Measurements from ENCODE around the gene TENM4.

TENM4 gene

DNA sequence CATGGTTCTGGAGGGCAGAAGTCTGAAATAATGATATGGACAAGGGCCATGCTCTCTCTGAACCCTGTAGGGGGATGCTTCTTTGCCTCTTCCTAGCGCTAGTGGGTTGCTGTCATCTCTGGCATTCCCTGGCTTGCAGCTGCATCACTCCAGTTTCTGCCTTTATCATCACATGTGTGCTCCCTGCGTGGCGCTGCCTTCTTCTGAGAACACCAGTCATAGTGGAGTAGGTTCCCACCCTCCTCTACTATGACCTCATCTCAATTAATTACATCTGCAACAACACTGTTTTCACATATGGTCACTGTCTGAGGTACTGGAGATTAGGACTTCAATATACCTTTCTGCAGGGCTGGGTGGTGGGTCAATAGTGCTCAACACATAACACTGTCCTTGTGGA, 463.8 kb downstream of the TENM4 start:
- CTCF ChIA-PET = interaction anchor here (0.7 kb wide), 1 partner anchor 128 kb away, joined by 3 read pairs; no protein-coding TSS in a partner anchor
- POLR2A ChIA-PET = no interaction called here
- no peaks in the 10 kb centered on the region for H3K4me1 ChIP-seq (ENCODE audit: control insufficient read depth, insufficient read depth, low read length)
- no peaks in the 10 kb centered on the region for H3K9me3 ChIP-seq (ENCODE audit: control insufficient read depth, insufficient read depth, low read depth, low read length)
- TF ChIP-seq, protein P1, sequence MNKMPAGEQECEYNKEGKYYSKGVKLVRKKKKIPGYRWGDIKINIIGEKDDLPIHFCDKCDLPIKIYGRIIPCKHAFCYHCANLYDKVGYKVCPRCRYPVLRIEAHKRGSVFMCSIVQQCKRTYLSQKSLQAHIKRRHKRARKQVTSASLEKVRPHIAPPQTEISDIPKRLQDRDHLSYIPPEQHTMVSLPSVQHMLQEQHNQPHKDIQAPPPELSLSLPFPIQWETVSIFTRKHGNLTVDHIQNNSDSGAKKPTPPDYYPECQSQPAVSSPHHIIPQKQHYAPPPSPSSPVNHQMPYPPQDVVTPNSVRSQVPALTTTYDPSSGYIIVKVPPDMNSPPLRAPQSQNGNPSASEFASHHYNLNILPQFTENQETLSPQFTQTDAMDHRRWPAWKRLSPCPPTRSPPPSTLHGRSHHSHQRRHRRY (tag by site-specific recombination; IDR thresholded peaks at IDR 0.05) = no peak
- TF ChIP-seq ZNF184 (tag by site-specific recombination; IDR thresholded peaks at IDR 0.05) (no peak), SP7 (tag by site-specific recombination; IDR thresholded peaks at IDR 0.05) (no peak), ZNF426 (tag by site-specific recombination; IDR thresholded peaks at IDR 0.05) (no peak), ZNF132 (tag by site-specific recombination; IDR thresholded peaks at IDR 0.05; ENCODE audit: borderline replicate concordance) (no peak), ZNF600 (tag by site-specific recombination; IDR thresholded peaks at IDR 0.05) (no peak), ZBTB20 (tag by site-specific recombination; IDR thresholded peaks at IDR 0.05) (no peak)
- TF ChIP-seq, protein P2, sequence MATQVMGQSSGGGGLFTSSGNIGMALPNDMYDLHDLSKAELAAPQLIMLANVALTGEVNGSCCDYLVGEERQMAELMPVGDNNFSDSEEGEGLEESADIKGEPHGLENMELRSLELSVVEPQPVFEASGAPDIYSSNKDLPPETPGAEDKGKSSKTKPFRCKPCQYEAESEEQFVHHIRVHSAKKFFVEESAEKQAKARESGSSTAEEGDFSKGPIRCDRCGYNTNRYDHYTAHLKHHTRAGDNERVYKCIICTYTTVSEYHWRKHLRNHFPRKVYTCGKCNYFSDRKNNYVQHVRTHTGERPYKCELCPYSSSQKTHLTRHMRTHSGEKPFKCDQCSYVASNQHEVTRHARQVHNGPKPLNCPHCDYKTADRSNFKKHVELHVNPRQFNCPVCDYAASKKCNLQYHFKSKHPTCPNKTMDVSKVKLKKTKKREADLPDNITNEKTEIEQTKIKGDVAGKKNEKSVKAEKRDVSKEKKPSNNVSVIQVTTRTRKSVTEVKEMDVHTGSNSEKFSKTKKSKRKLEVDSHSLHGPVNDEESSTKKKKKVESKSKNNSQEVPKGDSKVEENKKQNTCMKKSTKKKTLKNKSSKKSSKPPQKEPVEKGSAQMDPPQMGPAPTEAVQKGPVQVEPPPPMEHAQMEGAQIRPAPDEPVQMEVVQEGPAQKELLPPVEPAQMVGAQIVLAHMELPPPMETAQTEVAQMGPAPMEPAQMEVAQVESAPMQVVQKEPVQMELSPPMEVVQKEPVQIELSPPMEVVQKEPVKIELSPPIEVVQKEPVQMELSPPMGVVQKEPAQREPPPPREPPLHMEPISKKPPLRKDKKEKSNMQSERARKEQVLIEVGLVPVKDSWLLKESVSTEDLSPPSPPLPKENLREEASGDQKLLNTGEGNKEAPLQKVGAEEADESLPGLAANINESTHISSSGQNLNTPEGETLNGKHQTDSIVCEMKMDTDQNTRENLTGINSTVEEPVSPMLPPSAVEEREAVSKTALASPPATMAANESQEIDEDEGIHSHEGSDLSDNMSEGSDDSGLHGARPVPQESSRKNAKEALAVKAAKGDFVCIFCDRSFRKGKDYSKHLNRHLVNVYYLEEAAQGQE (tag by site-specific recombination; IDR thresholded peaks at IDR 0.05) = peak; percentile 30; the same call in 1 of the 2 replicates
- no peak overlapping the region for H3K4me3 ChIP-seq (ENCODE audit: low read depth, low read length)
- H3K27ac ChIP-seq (ENCODE audit: extremely low read depth, low read depth, low read length) = no peak overlapping the region
- no peaks in the 10 kb centered on the region for H3K36me3 ChIP-seq (ENCODE audit: control insufficient read depth in 2 of 2, insufficient read depth in 1 of 2, low read length in 2 of 2)

DNA sequence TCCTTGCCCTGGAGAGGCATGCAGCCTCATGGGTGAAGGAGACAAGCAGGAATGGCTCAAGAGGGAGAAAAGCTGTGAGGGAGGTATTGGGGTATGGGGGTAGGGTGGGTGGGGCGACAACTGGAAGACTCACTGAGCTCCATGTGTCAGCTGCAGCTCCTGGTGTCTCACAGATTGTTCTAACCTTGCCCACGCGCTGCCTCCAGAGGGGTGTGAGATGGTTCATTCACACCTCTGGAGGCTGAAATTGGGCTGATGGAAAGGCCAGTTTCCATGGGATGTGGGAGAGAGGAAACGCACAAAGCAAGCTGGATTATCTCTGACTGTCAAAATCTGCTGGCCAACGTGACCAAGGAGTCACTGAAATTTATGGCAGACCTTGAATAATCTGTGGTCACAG, 465.7 kb downstream of the TENM4 start:
- ChIA-PET POLR2A (no interaction called here), CTCF (no interaction called here)
- no peaks in the 10 kb centered on the region for H3K4me1 ChIP-seq (ENCODE audit: control insufficient read depth, insufficient read depth, low read length)
- no peaks in the 10 kb centered on the region for H3K9me3 ChIP-seq (ENCODE audit: control insufficient read depth, insufficient read depth, low read depth, low read length)
- no peak overlapping the region for H3K4me3 ChIP-seq (ENCODE audit: low read depth, low read length)
- TF ChIP-seq PRDM1 (tag by site-specific recombination; IDR thresholded peaks at IDR 0.05) (no peak), ZNF112 (tag by site-specific recombination; IDR thresholded peaks at IDR 0.05) (no peak), ZNF302 (tag by site-specific recombination; IDR thresholded peaks at IDR 0.05; ENCODE audit: low read depth) (no peak), ZNF324 (tag by site-specific recombination; IDR thresholded peaks at IDR 0.05) (no peak), ZNF792 (tag by site-specific recombination; IDR thresholded peaks at IDR 0.05) (no peak), WT1 (tag by site-specific recombination; IDR thresholded peaks at IDR 0.05) (no peak), GLI4 (tag by site-specific recombination; IDR thresholded peaks at IDR 0.05) (no peak), ZNF548 (tag by site-specific recombination; IDR thresholded peaks at IDR 0.05) (no peak), ZNF600 (tag by site-specific recombination; IDR thresholded peaks at IDR 0.05) (no peak)
- TF ChIP-seq, protein P3, sequence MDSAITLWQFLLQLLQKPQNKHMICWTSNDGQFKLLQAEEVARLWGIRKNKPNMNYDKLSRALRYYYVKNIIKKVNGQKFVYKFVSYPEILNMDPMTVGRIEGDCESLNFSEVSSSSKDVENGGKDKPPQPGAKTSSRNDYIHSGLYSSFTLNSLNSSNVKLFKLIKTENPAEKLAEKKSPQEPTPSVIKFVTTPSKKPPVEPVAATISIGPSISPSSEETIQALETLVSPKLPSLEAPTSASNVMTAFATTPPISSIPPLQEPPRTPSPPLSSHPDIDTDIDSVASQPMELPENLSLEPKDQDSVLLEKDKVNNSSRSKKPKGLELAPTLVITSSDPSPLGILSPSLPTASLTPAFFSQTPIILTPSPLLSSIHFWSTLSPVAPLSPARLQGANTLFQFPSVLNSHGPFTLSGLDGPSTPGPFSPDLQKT (IDR thresholded peaks at IDR 0.05; ENCODE audit: borderline replicate concordance, low read depth, low read length) = no peak
- TF ChIP-seq, protein P4, sequence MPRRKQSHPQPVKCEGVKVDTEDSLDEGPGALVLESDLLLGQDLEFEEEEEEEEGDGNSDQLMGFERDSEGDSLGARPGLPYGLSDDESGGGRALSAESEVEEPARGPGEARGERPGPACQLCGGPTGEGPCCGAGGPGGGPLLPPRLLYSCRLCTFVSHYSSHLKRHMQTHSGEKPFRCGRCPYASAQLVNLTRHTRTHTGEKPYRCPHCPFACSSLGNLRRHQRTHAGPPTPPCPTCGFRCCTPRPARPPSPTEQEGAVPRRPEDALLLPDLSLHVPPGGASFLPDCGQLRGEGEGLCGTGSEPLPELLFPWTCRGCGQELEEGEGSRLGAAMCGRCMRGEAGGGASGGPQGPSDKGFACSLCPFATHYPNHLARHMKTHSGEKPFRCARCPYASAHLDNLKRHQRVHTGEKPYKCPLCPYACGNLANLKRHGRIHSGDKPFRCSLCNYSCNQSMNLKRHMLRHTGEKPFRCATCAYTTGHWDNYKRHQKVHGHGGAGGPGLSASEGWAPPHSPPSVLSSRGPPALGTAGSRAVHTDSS (tag by site-specific recombination; IDR thresholded peaks at IDR 0.05) = no peak
- TF ChIP-seq, protein P5, sequence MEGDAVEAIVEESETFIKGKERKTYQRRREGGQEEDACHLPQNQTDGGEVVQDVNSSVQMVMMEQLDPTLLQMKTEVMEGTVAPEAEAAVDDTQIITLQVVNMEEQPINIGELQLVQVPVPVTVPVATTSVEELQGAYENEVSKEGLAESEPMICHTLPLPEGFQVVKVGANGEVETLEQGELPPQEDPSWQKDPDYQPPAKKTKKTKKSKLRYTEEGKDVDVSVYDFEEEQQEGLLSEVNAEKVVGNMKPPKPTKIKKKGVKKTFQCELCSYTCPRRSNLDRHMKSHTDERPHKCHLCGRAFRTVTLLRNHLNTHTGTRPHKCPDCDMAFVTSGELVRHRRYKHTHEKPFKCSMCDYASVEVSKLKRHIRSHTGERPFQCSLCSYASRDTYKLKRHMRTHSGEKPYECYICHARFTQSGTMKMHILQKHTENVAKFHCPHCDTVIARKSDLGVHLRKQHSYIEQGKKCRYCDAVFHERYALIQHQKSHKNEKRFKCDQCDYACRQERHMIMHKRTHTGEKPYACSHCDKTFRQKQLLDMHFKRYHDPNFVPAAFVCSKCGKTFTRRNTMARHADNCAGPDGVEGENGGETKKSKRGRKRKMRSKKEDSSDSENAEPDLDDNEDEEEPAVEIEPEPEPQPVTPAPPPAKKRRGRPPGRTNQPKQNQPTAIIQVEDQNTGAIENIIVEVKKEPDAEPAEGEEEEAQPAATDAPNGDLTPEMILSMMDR (tag by site-specific recombination; IDR thresholded peaks at IDR 0.05) = no peak
- no peak overlapping the region for H3K27ac ChIP-seq (ENCODE audit: extremely low read depth, low read depth, low read length)
- H3K36me3 ChIP-seq (ENCODE audit: control insufficient read depth in 2 of 2, insufficient read depth in 1 of 2, low read length in 2 of 2) = no peaks in the 10 kb centered on the region
